HUDEP-2 (cell line): ENCODE measurements around the gene OSBP2.
"Not testable (repeated sequence)": the region's sequence is repeated elsewhere in the genome, so short reads cannot be mapped to it uniquely, and the experiment has no call there.

ENCODE experiments used
- DNase-seq, 76 experiments: peaks; one replicate each; lab custom pipeline; 2025; ENCODE audit not compliant: unreplicated experiment in 76 of 76; lab: John Stamatoyannopoulos, UW

Gene OSBP2

GRCh38 chr22:30754521-30754920, 59.8 kb downstream of the OSBP2 start:
- DNase-seq = no peak

GRCh38 chr22:30754971-30755758, 60.5 kb downstream of the OSBP2 start:
- DNase-seq = peak in 54 of 76 experiments; percentile 1 to 66 (median 29)

GRCh38 chr22:30755759-30756124, 61.1 kb downstream of the OSBP2 start:
- DNase-seq = no peak

GRCh38 chr22:30763815-30764673, 69.4 kb downstream of the OSBP2 start:
- DNase-seq = peak in 56 of 76 experiments; percentile 6 to 69 (median 30)

- DNase-seq = no peak
Observed at GRCh38 chr22:30767661-30768060, 73.0 kb downstream of the OSBP2 start.

GRCh38 chr22:30770716-30771115, 76.0 kb downstream of the OSBP2 start:
- no peak for DNase-seq

GRCh38 chr22:30773919-30774318, 79.2 kb downstream of the OSBP2 start:
- DNase-seq = no peak

GRCh38 chr22:30774566-30774965, 79.9 kb downstream of the OSBP2 start:
- DNase-seq = no peak

- no peak for DNase-seq
Observed at GRCh38 chr22:30776476-30776875, 81.8 kb downstream of the OSBP2 start.

- DNase-seq = not testable (repeated sequence)
Observed at GRCh38 chr22:30777146-30777545, 82.5 kb downstream of the OSBP2 start.

GRCh38 chr22:30777587-30777986, 82.9 kb downstream of the OSBP2 start:
- no peak for DNase-seq

GRCh38 chr22:30778261-30778660, 83.6 kb downstream of the OSBP2 start:
- DNase-seq = no peak

- no peak for DNase-seq
Observed at GRCh38 chr22:30780026-30780425, 85.4 kb downstream of the OSBP2 start.

GRCh38 chr22:30781271-30781875, 86.7 kb downstream of the OSBP2 start:
- DNase-seq = no peak

GRCh38 chr22:30782613-30783012, 87.9 kb downstream of the OSBP2 start:
- no peak for DNase-seq

GRCh38 chr22:30783021-30783420, 88.3 kb downstream of the OSBP2 start:
- DNase-seq = no peak

- DNase-seq = no peak
Observed at GRCh38 chr22:30785527-30785926, 90.9 kb downstream of the OSBP2 start.

GRCh38 chr22:30790366-30790765, 95.7 kb downstream of the OSBP2 start:
- no peak for DNase-seq

GRCh38 chr22:30792456-30792855, 97.8 kb downstream of the OSBP2 start:
- DNase-seq = peak in 2 of 76 experiments; percentile 4

GRCh38 chr22:30795118-30795517, 100.4 kb downstream of the OSBP2 start:
- DNase-seq = no peak

- DNase-seq = no peak
Observed at GRCh38 chr22:30801695-30802094, 107.0 kb downstream of the OSBP2 start.
